Measurements from ENCODE around the gene NPB.

GRCh38 chr17:81898029-81898866 is 3.8 kb upstream of the NPB start:
- TF ChIP-seq CREB1 (IDR thresholded peaks at IDR 0.05; ENCODE audit: low read depth) (no peak), TAF1 (IDR thresholded peaks at IDR 0.05; ENCODE audit: low read depth) (no peak), MAX (IDR thresholded peaks at IDR 0.05) (no peak), YY1 (IDR thresholded peaks at IDR 0.05; ENCODE audit: low read depth) (no peak), CEBPB (IDR thresholded peaks at IDR 0.05) (no peak), TCF12 (IDR thresholded peaks at IDR 0.05; ENCODE audit: low read depth) (no peak), RAD21 (IDR thresholded peaks at IDR 0.05; ENCODE audit: low read depth) (no peak), EP300 (IDR thresholded peaks at IDR 0.05; ENCODE audit: borderline replicate concordance) (no peak), TEAD4 (IDR thresholded peaks at IDR 0.05) (no peak), FOXM1 (IDR thresholded peaks at IDR 0.05; ENCODE audit: borderline replicate concordance, low read depth) (no peak), USF1 (IDR thresholded peaks at IDR 0.05) (no peak), REST (IDR thresholded peaks at IDR 0.05; ENCODE audit: low read depth) (no peak), NFIC (IDR thresholded peaks at IDR 0.05) (no peak), ZBTB7A (IDR thresholded peaks at IDR 0.05; ENCODE audit: low read depth) (no peak)

Measured in Ishikawa (cell line).